HG03354 (cell line): ENCODE measurements around the gene STRN4.
"Not testable (repeated sequence)": the region's sequence is repeated elsewhere in the genome, so short reads cannot be mapped to it uniquely, and the experiment has no call there.

Experiments used
- ATAC-seq: cut with Tn5 transposase; IDR thresholded peaks from one replicate; pipeline ENCODE4 v1.9.1; 2021; ENCODE audit warnings: mild to moderate bottlenecking; ENCODE audit not compliant: unreplicated experiment, poor library complexity, severe bottlenecking

STRN4 gene

DNA sequence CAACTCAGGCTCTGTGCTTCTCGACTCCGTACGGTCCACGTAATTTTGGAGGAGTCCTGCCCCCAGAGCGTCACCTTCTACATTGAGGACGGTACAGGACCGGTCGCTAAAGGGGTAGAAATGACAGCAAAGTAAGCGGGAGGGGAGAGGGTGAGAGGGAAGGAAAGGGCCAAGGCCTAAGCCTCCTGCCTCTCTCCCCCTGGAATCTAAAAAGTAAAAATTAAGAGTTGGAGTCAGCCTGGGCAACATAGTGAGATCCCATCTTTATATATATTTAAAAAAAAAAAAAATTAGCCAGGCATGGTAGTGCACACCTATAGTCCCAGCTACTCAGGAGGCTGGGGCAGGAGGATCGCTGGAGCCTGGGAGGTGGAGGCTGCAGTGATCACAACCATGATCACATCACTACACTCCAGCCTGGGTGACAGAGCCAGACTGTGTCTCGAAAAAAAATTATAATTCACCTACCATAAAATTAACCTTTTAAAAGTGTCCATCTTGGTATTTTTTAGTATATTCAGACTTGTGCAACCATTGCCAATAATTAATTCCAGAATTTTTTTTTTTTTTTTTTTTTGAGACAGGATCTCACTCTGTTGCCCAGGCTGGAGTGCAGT is 29.5 kb upstream of the STRN4 start:
- no peak for ATAC-seq

- ATAC-seq, result no peak
Measured at GRCh38 chr19:46773018-46773399, 26.8 kb upstream of the STRN4 start.

DNA sequence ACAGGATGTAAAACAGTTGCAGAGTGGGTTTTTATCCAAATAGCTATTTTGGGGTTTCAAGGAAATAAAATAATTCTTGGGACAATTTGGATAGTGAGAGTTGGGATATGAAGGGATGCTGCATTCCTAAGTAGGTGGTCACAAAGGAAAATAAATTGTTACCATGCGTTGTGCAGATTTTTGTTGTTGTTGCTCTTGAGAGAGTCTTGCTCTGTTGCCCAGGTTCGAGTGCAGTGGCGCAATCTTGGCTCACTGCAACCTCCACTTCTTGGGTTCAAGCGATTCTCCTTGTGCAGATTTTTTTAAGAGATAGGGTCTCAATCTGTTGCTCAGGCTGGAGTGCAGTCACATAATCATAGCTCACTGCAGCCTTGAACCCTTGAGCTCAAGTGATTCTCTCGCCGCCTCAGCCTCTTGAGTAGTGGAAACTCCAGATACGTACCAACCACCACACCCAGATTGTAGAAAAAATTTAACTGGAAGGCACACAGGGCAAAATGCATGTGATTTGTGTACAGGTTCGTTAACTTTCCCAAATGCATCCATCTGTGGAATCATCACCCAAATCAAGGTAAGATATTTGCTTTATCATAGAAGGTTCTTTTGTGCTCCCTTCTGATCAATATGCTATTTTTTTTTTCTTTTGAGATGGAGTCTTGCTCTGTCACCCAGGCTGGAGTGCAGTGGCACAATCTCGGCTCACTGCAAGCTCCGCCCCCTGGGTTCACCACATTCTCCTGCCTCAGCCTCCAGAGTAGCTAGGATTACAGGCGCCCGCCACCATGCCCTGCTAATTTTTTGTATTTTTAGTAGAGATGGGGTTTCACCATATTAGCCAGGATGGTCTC is 26.1 kb upstream of the STRN4 start:
- ATAC-seq, result no peak

DNA sequence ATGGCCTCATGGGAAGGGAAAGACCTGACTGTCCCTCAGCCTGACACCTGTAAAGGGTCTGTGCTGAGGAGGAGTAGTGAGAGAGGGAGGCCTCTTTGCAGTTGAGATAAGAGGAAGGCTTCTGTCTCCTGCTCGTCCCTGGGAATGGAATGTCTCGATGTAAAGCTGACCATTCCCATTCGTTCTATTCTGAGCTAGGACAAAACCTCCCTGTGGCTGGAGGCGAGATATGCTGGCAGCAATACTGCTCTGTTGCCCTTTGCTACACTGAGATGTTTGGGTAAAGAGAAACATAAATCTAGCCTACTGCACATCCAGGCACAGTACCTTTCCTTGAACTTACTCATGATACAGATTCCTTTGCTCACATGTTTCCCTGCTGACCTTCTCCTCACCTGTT is 22.5 kb upstream of the STRN4 start:
- not testable (repeated sequence) for ATAC-seq

- no peak for ATAC-seq
Measured at GRCh38 chr19:46766569-46767317, 20.5 kb upstream of the STRN4 start.

GRCh38 chr19:46764817-46765291 is 18.6 kb upstream of the STRN4 start:
- ATAC-seq, result no peak

DNA sequence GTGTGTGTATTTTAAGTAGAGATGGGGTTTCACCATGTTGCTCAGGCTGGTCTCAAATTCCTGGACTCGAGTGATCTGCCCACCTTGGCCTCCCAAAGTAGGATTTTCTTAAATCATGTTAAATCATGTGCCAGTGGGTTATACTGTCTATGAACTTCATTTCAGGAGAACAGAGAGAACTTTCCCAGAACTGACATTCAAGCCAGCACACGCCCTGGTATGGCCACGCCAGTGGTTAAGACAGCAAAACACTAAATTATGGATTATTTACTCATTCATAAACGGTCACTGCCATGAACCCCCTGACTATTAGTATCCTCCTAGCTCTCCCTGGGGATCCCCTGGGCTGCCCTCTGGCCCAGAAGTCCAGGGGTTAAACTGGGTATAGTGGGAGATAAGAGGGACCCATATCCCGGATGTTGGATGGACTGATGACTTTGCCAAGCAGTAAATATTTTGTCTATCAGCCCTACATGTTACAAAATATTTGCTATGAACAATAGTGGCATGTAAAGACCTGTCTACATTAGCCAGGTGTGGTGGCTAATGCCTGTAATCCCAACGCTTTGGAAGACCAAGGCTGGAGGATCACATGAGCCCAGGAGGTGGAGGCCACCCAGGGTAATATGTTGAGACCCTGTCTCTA is 16.1 kb upstream of the STRN4 start:
- no peak for ATAC-seq

- ATAC-seq, result no peak
Measured at GRCh38 chr19:46761418-46761831, 15.2 kb upstream of the STRN4 start.

GRCh38 chr19:46760897-46761296 is 14.6 kb upstream of the STRN4 start:
- not testable (repeated sequence) for ATAC-seq

- ATAC-seq, result no peak
Measured at GRCh38 chr19:46760363-46760762, 14.1 kb upstream of the STRN4 start.

DNA sequence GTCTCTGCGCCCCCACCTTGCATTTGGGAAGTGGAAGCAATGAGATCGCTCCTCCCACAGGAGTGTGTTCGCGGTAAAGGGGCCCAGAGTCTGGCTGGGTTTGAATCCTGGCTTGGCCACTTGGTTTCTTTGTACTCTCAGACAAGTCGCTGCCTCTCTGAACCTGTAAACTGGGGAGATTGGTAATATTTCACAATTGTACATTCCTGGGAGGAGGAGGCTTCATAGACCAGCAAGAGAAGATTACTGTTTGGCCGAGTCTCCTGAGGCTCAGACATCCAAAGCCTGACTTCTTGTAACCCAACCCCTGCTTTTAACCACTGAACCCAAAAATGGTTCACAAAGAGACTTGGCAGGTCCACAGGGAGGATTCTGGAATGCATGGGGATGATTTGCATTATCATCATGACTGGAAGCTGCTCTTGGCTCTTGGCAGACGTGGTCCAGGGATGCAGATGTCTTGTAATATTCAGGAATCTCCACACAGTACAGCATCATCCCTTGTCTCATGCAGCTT is 13.6 kb upstream of the STRN4 start:
- no peak for ATAC-seq

DNA sequence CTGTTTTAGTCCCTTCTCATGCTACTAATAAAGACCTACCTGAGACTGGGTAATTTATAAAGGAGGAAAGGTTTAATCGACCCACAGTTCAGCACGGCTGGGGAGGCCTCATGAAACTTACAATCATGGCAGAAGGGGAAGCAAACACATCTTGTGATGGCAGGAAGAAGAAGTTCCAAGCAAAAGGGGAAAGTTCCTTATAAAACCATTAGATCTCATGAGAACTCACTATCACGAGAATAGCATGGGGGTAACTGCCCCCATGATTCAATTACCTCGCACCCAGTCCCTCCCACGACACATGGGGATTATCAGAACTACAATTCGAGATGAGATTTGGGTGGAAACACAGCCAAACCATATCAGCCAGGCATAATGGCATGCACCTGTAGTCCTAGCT is 13.0 kb upstream of the STRN4 start:
- no peak for ATAC-seq

- ATAC-seq, result no peak
Measured at GRCh38 chr19:46756544-46756888, 10.3 kb upstream of the STRN4 start.

- ATAC-seq, result no peak
Measured at GRCh38 chr19:46755853-46756543, 9.7 kb upstream of the STRN4 start.

DNA sequence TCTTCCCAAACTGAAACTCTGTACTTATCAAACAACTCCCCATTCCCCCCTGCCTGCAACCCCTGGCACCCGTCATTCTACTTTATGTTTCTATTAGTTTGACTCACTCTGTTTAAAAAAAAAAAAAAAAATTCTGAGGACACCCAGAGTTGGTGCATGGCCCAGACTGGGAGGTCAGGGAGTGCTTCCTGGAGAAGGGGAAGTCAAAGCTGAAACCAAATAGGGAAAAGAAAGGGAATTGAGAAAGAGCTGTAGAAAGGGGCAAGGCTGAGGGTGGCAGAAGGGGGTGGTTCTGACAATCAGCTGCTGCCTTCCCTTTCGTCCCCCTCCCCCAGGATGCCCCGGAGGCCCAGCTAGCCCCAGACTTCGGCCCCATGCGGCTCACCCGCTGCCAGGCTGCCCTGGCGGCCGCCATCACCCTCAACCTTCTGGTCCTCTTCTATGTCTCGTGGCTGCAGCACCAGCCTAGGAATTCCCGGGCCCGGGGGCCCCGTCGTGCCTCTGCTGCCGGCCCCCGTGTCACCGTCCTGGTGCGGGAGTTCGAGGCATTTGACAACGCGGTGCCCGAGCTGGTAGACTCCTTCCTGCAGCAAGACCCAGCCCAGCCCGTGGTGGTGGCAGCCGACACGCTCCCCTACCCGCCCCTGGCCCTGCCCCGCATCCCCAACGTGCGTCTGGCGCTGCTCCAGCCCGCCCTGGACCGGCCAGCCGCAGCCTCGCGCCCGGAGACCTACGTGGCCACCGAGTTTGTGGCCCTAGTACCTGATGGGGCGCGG is 9.0 kb upstream of the STRN4 start:
- ATAC-seq, result no peak

- ATAC-seq, result no peak
Measured at GRCh38 chr19:46753420-46754155, 7.3 kb upstream of the STRN4 start.

DNA sequence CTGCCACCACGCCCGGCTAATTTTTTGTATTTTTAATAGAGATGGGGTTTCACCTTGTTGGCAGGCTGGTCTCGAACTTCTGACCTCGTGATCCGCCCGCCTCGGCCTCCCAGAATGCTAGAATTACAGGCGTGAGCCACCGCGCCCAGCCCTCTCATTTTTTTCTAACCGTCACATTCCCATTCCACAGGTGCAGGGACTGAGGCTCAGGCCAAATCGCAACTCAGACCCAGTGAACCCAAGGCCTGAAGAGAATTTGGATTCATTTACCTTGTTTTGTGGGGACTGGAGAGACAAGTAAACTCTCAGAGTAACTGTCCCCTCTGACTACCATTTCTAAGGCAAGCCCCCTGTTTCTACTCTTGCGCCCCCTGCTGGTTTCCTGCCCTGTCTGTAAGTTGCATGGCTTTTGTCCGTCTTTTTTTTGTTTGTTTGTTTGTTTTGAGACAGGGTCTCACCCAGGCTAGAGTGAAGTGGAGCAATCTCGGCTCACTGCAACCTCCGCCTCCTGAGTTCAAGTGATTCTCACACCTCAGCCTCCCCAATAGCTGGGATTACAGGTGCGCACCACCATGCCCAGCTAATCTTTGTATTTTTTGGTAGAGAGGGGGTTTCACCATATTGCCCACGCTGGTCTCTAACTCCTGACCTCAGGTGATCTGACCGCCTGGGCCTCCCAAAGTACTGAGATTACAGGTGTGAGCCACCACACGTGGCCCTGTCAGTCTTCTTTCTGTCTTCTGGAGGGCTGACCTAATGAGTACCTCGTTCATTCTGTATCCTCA is 2.3 kb upstream of the STRN4 start:
- ATAC-seq, result no peak
